HepG2 (cell line): Measurements from ENCODE around the gene MT1F. TPM values are rescaled to one million over a fixed set of nuclear protein-coding genes. Genes with fewer than 3 reads are reported as not detected.
A peak's percentile ranks its signal among the peaks of the same experiment; 100 is the strongest.

ENCODE experiments used
- ATAC-seq: fragments of 200-7000 bp; cut with Tn5 transposase; 3 replicates; pipeline ENCODE4 v1.9.1; 2020; ENCODE audit warnings: mild to moderate bottlenecking, moderate library complexity
- BruUV-seq: library from RNA; stranded (reverse); fragments of 400-500 nt; replicated peaks from 2 replicates; lab custom pipeline; 2021; lab: Mats Ljungman, UMichigan
- CTCF ChIA-PET: fragments of 300-600 bp; formaldehyde crosslinking; extraction: SDS; loops from one replicate; lab custom pipeline; 2021; ENCODE audit warnings: low total read pairs, inconsistent platforms, low intra/inter-chr PET ratio; lab: Yijun Ruan, JAX
- POLR2A ChIA-PET: fragments of 350-600 bp; sonication (Branson Sonifier 250); formaldehyde crosslinking; loops from one replicate; lab custom pipeline; 2020; ENCODE audit warnings: antibody characterized with exemption, inconsistent platforms; lab: Yijun Ruan, JAX
- DNase-seq: peaks from one replicate; pipeline ENCODE4 v3.0.0-alpha.2; 2015; ENCODE audit warnings: low spot score
- FAIRE-seq: peaks from 3 replicates; lab custom pipeline; 2011; peaks lifted over from hg19 to GRCh38; lab: Jason Lieb, UNC
- H2AFZ ChIP-seq: one replicate; pipeline ENCODE4 v1.6.1; 2011; ENCODE audit warnings: low read length, inconsistent platforms
- H3K27ac ChIP-seq: fragments of 300-600 bp; 3 replicates; pipeline ENCODE4 v1.8.0; 2011; ENCODE audit warnings: mixed run types, mild to moderate bottlenecking, mixed read lengths, low read length, inconsistent platforms; ENCODE audit not compliant: insufficient read depth; ENCODE audit errors: extremely low read length
- H3K27me3 ChIP-seq, 2 experiments: fragments of 200-600 bp in 1 of 2; 2 replicates in 1 of 2; 3 replicates in 1 of 2; pipeline versions ENCODE4 v1.6.0 to v1.8.0; 2011; ENCODE audit warnings: low read length in 2 of 2, mild to moderate bottlenecking in 2 of 2, moderate library complexity in 2 of 2, inconsistent platforms in 1 of 2; ENCODE audit not compliant: insufficient read depth in 2 of 2, control insufficient read depth in 1 of 2
- H3K36me3 ChIP-seq, 2 experiments: fragments of 200-600 bp in 1 of 2; replicated peaks in 1 of 2; 2 replicates in 1 of 2; 3 replicates in 1 of 2; pipeline versions ENCODE4 v1.5.1 to v1.8.0; 2011; ENCODE audit warnings: low read length in 2 of 2, inconsistent platforms in 1 of 2; ENCODE audit not compliant: insufficient read depth in 2 of 2, control insufficient read depth in 1 of 2
- H3K4me1 ChIP-seq: 2 replicates; pipeline ENCODE4 v1.5.1; 2012; ENCODE audit warnings: low read length, inconsistent platforms; ENCODE audit not compliant: insufficient read depth
- H3K4me2 ChIP-seq: 2 replicates; pipeline ENCODE4 v1.6.0; 2011; ENCODE audit warnings: low read depth, low read length, inconsistent platforms
- H3K4me3 ChIP-seq, 3 experiments: fragments of 200-600 bp in 1 of 3; sonication (generic), shearing (Covaris generic) in 1 of 3; replicated peaks in 1 of 3; 2 replicates each; pipeline ENCODE4 v1.5.1; 2011 to 2016; ENCODE audit warnings: low read length in 3 of 3, inconsistent platforms in 2 of 3, low read depth in 2 of 3, mild to moderate bottlenecking in 2 of 3, control low read depth in 1 of 3, mixed read lengths in 1 of 3; ENCODE audit not compliant: insufficient read depth in 1 of 3
- H3K79me2 ChIP-seq: one replicate; pipeline ENCODE4 v1.6.1; 2011; ENCODE audit warnings: low read length, inconsistent platforms; ENCODE audit not compliant: insufficient read depth
- H3K9ac ChIP-seq: 2 replicates; pipeline ENCODE4 v1.6.0; 2011; ENCODE audit warnings: mild to moderate bottlenecking, low read depth, low read length, inconsistent platforms; ENCODE audit not compliant: insufficient read depth
- H3K9me3 ChIP-seq: 2 replicates; pipeline ENCODE4 v1.5.1; 2012; ENCODE audit warnings: mild to moderate bottlenecking, low read length
- H4K20me1 ChIP-seq: 2 replicates; pipeline ENCODE4 v1.6.0; 2011; ENCODE audit warnings: inconsistent platforms, mild to moderate bottlenecking, low read length, moderate library complexity; ENCODE audit not compliant: insufficient read depth
- IRF2 ChIP-seq: IDR thresholded peaks from 2 replicates; pipeline ENCODE4 v1.6.1; 2018; ENCODE audit warnings: missing genetic modification reagents, missing compliant biosample characterization
- KDM1A ChIP-seq: IDR thresholded peaks from 2 replicates; pipeline ENCODE4 v1.6.1; 2016; ENCODE audit warnings: missing compliant biosample characterization
- NFE2L1 ChIP-seq: sonication (generic); formaldehyde crosslinking; IDR thresholded peaks from 2 replicates; pipeline ENCODE4 v1.4.0; 2020; ENCODE audit warnings: missing genetic modification reagents, mild to moderate bottlenecking, borderline replicate concordance
- WGBS: methylation state at CpG from one replicate; pipeline ENCODE4 v1.1.6; 2017; ENCODE audit warnings: low lambda C conversion rate; 5-methylcytosine and 5-hydroxymethylcytosine counted together
- in situ Hi-C: cut with HindIII; loops from 2 replicates; pipeline ENCODE4 v1.10.0; 2017; ENCODE audit warnings: low pct_unique_long_range_greater_than_20kb; ENCODE audit not compliant: extremely low pct_ligation_motif_present
- intact Hi-C: fragments of 100-400 bp; cut with micrococcal nuclease; formaldehyde crosslinking; loops from one replicate; pipeline ENCODE4 v1.10.0; 2022; ENCODE audit not compliant: unreplicated experiment
- polyA plus RNA-seq, 8 experiments: library from polyadenylated mRNA; depleted of rRNA in 3 of 8; stranded (reverse) in 7 of 8; unstranded in 1 of 8; fragments of >200 nt; fragmentation: Illumina TruSeq in 4 of 8; extraction: Trizol in 4 of 8; gene quantifications; 2 replicates each; pipeline versions ENCODE4 v1.2.1 to v1.2.3, GENCODE V29; 2011 to 2016; ENCODE audit warnings: low read depth in 4 of 8, missing spikeins in 1 of 8, mixed read lengths in 1 of 8; ENCODE audit not compliant: insufficient read depth in 1 of 8
- total RNA-seq, 5 experiments: library from RNA; depleted of rRNA; stranded (reverse); fragments of >200 nt; fragmentation: Illumina TruSeq; extraction: Trizol; gene quantifications; 2 replicates each; pipeline ENCODE4 v1.2.3, GENCODE V29; 2016; ENCODE audit warnings: low read depth in 1 of 5
- TF ChIP-seq, protein P1 (sequence below): sonication (generic); formaldehyde crosslinking; IDR thresholded peaks from 2 replicates; pipeline ENCODE4 v1.9.0; 2021; ENCODE audit warnings: missing genetic modification reagents, mild to moderate bottlenecking, borderline replicate concordance
- TF ChIP-seq, protein P2 (sequence below), 2 experiments: sonication (generic) in 1 of 2; formaldehyde crosslinking in 1 of 2; IDR thresholded peaks; 2 replicates each; pipeline versions ENCODE4 v1.4.0 to v1.6.1; 2018 to 2020; ENCODE audit warnings: missing genetic modification reagents in 2 of 2, borderline replicate concordance in 1 of 2, low read depth in 1 of 2, mild to moderate bottlenecking in 1 of 2, missing biosample characterization in 1 of 2
- TF ChIP-seq, protein P3 (sequence below), 2 experiments: fragments of 450-650 bp in 1 of 2; sonication (generic) in 1 of 2; formaldehyde crosslinking in 1 of 2; IDR thresholded peaks; 2 replicates each; pipeline versions ENCODE4 v1.6.1 to v1.8.0; 2016 to 2022; ENCODE audit warnings: antibody characterized with exemption in 1 of 2, mild to moderate bottlenecking in 1 of 2, missing genetic modification reagents in 1 of 2

The MT1F gene
- total and polyA plus RNA-seq, 2 of the 13 experiments (the other 11 are each of a cell fraction or from before 2014, with no cell fraction given) = 1.9 to 169 TPM

DNA sequence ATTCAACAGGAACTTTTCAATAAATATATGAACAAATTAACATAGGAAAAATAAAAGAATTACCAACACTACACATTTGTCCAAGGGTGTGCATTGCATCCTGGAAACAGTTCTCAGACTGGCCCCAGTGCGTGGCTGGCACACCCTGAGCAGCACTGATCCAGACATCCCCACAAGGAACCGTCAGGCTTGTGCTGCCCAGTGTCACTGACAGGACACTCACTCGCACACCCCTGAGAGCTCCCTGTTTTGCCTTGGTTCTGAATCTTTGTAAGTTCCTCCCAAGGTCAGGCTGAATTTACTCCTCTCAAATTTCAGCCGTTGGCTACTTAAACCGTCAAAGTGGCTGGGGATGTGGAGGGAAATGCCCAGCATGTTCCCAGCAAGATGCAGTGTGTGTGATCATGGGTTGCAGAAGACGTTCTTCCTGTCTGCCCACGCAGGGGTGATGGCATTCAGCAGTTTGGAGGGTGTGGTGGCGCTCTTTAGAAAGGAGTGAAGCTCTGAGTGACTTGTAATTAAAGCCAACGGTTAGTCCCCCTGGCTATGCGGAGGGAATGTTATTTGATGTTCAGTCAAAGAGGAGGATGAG is 47.6 kb upstream of the MT1F start (continued):
- TF ChIP-seq, protein P1, sequence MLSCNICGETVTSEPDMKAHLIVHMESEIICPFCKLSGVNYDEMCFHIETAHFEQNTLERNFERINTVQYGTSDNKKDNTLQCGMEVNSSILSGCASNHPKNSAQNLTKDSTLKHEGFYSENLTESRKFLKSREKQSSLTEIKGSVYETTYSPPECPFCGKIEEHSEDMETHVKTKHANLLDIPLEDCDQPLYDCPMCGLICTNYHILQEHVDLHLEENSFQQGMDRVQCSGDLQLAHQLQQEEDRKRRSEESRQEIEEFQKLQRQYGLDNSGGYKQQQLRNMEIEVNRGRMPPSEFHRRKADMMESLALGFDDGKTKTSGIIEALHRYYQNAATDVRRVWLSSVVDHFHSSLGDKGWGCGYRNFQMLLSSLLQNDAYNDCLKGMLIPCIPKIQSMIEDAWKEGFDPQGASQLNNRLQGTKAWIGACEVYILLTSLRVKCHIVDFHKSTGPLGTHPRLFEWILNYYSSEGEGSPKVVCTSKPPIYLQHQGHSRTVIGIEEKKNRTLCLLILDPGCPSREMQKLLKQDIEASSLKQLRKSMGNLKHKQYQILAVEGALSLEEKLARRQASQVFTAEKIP = no peak
- no peak for TF ChIP-seq NFE2L1 (CRISPR knock-in tag)
- TF ChIP-seq, protein P2, sequence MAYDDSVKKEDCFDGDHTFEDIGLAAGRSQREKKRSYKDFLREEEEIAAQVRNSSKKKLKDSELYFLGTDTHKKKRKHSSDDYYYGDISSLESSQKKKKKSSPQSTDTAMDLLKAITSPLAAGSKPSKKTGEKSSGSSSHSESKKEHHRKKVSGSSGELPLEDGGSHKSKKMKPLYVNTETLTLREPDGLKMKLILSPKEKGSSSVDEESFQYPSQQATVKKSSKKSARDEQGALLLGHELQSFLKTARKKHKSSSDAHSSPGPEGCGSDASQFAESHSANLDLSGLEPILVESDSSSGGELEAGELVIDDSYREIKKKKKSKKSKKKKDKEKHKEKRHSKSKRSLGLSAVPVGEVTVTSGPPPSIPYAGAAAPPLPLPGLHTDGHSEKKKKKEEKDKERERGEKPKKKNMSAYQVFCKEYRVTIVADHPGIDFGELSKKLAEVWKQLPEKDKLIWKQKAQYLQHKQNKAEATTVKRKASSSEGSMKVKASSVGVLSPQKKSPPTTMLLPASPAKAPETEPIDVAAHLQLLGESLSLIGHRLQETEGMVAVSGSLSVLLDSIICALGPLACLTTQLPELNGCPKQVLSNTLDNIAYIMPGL (CRISPR knock-in tag; IDR thresholded peaks at IDR 0.05; ENCODE audit: borderline replicate concordance in 1 of 2, low read depth in 1 of 2) = peak in 1 of 2 experiments; percentile 30; a peak in 1 of 4 replicates
- TF ChIP-seq IRF2 (CRISPR knock-in tag) = peak; percentile 35; the same call in 1 of the 2 replicates
- TF ChIP-seq, all 625 proteins: peak for 64

DNA sequence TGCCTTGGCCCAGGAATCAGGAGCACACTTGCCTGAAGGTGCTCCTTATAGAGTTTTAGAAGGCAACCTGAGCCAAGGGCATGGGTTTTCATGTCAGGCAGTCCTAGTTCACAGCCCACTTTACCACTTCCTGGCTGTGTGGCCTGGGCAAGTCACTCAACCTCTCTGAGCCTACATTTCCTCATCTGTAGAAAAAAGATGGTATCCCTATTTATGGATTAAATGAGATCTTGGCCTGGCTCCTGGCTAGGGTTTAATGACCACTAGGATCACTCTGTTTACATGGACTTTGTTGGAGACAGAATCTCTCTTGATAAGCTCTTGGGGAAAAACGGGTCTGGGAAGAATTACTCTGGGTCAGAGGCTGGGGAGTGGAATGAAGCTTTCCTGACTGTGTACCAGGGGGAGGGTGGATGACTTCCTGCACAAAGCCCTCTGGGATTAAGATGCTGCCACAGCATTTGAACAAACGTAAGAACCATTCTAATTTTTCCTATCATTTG is 47.1 kb upstream of the MT1F start:
- Histone ChIP-seq H3K9ac (peak overlapping the region; percentile 68), H3K27ac (no peak overlapping the region), H3K9me3 (no peaks in the 10 kb centered on the region), H3K4me2 (peak overlapping the region; percentile 91), H3K79me2 (no peaks in the 10 kb centered on the region), H3K4me1 (peaks cover 59% of the 10 kb centered on the region), H4K20me1 (no peaks in the 10 kb centered on the region), H2AFZ (no peak overlapping the region), H3K27me3 (no peaks in the 10 kb centered on the region; a peak in 1 of 5 replicates), H3K4me3 (peak overlapping the region in 1 of 3 experiments; percentile 84; a peak in 3 of 6 replicates), H3K36me3 (no peaks in the 10 kb centered on the region)
- BruUV-seq = no TSS peak
- intact Hi-C loops = no loop called here
- in situ Hi-C loops = no loop called here
- ATAC-seq (no peak), FAIRE-seq (no peak), DNase-seq (no peak)
- WGBS = 17% methylated on average over 2 of the region's 2 CpGs
- ChIA-PET CTCF (no interaction called here), POLR2A (interaction anchor here (1.0 to 5.3 kb wide), 5 partner anchors 15 to 160 kb away, joined by 3 to 83 read pairs (median 4); partner anchors contain the start of genes MT1E, MT1F, MT1X and NUDT21)
- peak; percentile 59; the same call in 1 of the 2 replicates for TF ChIP-seq KDM1A (CRISPR knock-in tag)
- TF ChIP-seq, protein P3, sequence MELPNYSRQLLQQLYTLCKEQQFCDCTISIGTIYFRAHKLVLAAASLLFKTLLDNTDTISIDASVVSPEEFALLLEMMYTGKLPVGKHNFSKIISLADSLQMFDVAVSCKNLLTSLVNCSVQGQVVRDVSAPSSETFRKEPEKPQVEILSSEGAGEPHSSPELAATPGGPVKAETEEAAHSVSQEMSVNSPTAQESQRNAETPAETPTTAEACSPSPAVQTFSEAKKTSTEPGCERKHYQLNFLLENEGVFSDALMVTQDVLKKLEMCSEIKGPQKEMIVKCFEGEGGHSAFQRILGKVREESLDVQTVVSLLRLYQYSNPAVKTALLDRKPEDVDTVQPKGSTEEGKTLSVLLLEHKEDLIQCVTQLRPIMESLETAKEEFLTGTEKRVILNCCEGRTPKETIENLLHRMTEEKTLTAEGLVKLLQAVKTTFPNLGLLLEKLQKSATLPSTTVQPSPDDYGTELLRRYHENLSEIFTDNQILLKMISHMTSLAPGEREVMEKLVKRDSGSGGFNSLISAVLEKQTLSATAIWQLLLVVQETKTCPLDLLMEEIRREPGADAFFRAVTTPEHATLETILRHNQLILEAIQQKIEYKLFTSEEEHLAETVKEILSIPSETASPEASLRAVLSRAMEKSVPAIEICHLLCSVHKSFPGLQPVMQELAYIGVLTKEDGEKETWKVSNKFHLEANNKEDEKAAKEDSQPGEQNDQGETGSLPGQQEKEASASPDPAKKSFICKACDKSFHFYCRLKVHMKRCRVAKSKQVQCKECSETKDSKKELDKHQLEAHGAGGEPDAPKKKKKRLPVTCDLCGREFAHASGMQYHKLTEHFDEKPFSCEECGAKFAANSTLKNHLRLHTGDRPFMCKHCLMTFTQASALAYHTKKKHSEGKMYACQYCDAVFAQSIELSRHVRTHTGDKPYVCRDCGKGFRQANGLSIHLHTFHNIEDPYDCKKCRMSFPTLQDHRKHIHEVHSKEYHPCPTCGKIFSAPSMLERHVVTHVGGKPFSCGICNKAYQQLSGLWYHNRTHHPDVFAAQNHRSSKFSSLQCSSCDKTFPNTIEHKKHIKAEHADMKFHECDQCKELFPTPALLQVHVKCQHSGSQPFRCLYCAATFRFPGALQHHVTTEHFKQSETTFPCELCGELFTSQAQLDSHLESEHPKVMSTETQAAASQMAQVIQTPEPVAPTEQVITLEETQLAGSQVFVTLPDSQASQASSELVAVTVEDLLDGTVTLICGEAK (IDR thresholded peaks at IDR 0.05) = no peak
- TF ChIP-seq, protein P3 (CRISPR knock-in tag; IDR thresholded peaks at IDR 0.05) = 0 out of 2 replicates have a peak, but pooled peaks have one; percentile 3
